WTC11 (cell line): ENCODE data around the gene ANO2. TPM values are rescaled to one million over a fixed set of nuclear protein-coding genes. Genes with fewer than 3 reads are reported as not detected.

Experiments used
- ATAC-seq: fragments of 200-7000 bp; cut with Tn5 transposase; 2 replicates; pipeline ENCODE4 v1.10.0; 2021; ENCODE audit warnings: mild to moderate bottlenecking, moderate library complexity
- CTCF ChIA-PET: fragments of 300-600 bp; sonication (Branson Sonifier 250); formaldehyde crosslinking; loops from one replicate; lab custom pipeline; 2021; ENCODE audit warnings: antibody characterized with exemption; lab: Charles Lee
- POLR2A ChIA-PET: fragments of 350-600 bp; sonication (Branson Sonifier 250); formaldehyde crosslinking; loops from one replicate; lab custom pipeline; 2021; ENCODE audit warnings: antibody characterized with exemption; lab: Charles Lee
- DNase-seq: peaks from one replicate; pipeline ENCODE4 v3.0.0; 2021; ENCODE audit warnings: low spot score
- H3K27ac Mint-ChIP-seq: 2 replicates; pipeline ENCODE4 v1.8.0; 2021; ENCODE audit warnings: mixed read lengths
- H3K27me3 Mint-ChIP-seq: 2 replicates; pipeline ENCODE4 v1.8.0; 2021; ENCODE audit warnings: low read depth, mild to moderate bottlenecking, moderate library complexity, mixed read lengths
- H3K36me3 Mint-ChIP-seq: 2 replicates; pipeline ENCODE4 v1.8.0; 2021; ENCODE audit warnings: mixed read lengths
- H3K4me1 Mint-ChIP-seq: 2 replicates; pipeline ENCODE4 v1.8.0; 2022; ENCODE audit warnings: mixed read lengths
- H3K4me3 Mint-ChIP-seq: 2 replicates; pipeline ENCODE4 v1.8.0; 2021; ENCODE audit warnings: mild to moderate bottlenecking, moderate library complexity, mixed read lengths
- H3K9me3 Mint-ChIP-seq: 2 replicates; pipeline ENCODE4 v1.8.0; 2021; ENCODE audit warnings: mixed read lengths
- ATF1 ChIP-seq: sonication (generic); formaldehyde crosslinking; IDR thresholded peaks from 2 replicates; pipeline ENCODE4 v1.8.1; 2023; ENCODE audit warnings: mild to moderate bottlenecking, moderate library complexity, missing genetic modification reagents
- ESRRA ChIP-seq: sonication (generic); formaldehyde crosslinking; IDR thresholded peaks from 2 replicates; pipeline ENCODE4 v1.8.1; 2022; ENCODE audit warnings: mild to moderate bottlenecking, missing genetic modification reagents, borderline replicate concordance
- FOXK1 ChIP-seq: sonication (generic); formaldehyde crosslinking; IDR thresholded peaks from 2 replicates; pipeline ENCODE4 v1.8.0; 2022; ENCODE audit warnings: mild to moderate bottlenecking, moderate library complexity, missing genetic modification reagents
- FOXP1 ChIP-seq: sonication (generic); formaldehyde crosslinking; IDR thresholded peaks from 2 replicates; pipeline ENCODE4 v1.8.0; 2022; ENCODE audit warnings: missing genetic modification reagents, mild to moderate bottlenecking, moderate library complexity, borderline replicate concordance
- GRHL2 ChIP-seq: fragments of 250-450 bp; sonication (Bioruptor Pico); IDR thresholded peaks from 2 replicates; pipeline ENCODE4 v1.8.0; 2022; ENCODE audit warnings: mild to moderate bottlenecking, moderate library complexity; ENCODE audit not compliant: insufficient replicate concordance, severe bottlenecking
- IRF2 ChIP-seq: sonication (generic); formaldehyde crosslinking; IDR thresholded peaks from 2 replicates; pipeline ENCODE4 v1.8.0; 2022; ENCODE audit warnings: low read depth, missing genetic modification reagents, borderline replicate concordance
- JUN ChIP-seq: sonication (generic); formaldehyde crosslinking; IDR thresholded peaks from 2 replicates; pipeline ENCODE4 v1.8.0; 2023; ENCODE audit warnings: mild to moderate bottlenecking, missing genetic modification reagents
- NR3C1 ChIP-seq: sonication (generic); formaldehyde crosslinking; conservative IDR thresholded peaks from 2 replicates; pipeline ENCODE4 v1.8.1; 2023; ENCODE audit warnings: low read depth, mild to moderate bottlenecking, missing genetic modification reagents
- OVOL2 ChIP-seq: fragments of 250-450 bp; sonication (Bioruptor Pico); IDR thresholded peaks from 2 replicates; pipeline ENCODE4 v1.9.0; 2021; ENCODE audit warnings: mild to moderate bottlenecking, borderline replicate concordance
- TEAD4 ChIP-seq: sonication (generic); formaldehyde crosslinking; IDR thresholded peaks from 2 replicates; pipeline ENCODE4 v1.8.0; 2022; ENCODE audit warnings: mild to moderate bottlenecking, missing genetic modification reagents
- ZBTB21 ChIP-seq: sonication (generic); formaldehyde crosslinking; IDR thresholded peaks from 2 replicates; pipeline ENCODE4 v1.8.1; 2023; ENCODE audit warnings: mild to moderate bottlenecking, missing genetic modification reagents, borderline replicate concordance
- ZNF232 ChIP-seq: sonication (generic); formaldehyde crosslinking; IDR thresholded peaks from 2 replicates; pipeline ENCODE4 v1.8.0; 2022; ENCODE audit warnings: mild to moderate bottlenecking, missing genetic modification reagents
- total RNA-seq: library from RNA; stranded (reverse); gene quantifications from 3 replicates; pipeline ENCODE4 v1.2.3, GENCODE V29; 2021
- TF ChIP-seq, protein P1 (sequence below): sonication (generic); formaldehyde crosslinking; IDR thresholded peaks from 2 replicates; pipeline ENCODE4 v1.8.0; 2023; ENCODE audit warnings: mild to moderate bottlenecking, missing genetic modification reagents
- TF ChIP-seq, protein P2 (sequence below): sonication (generic); formaldehyde crosslinking; IDR thresholded peaks from 2 replicates; pipeline ENCODE4 v1.8.1; 2023; ENCODE audit warnings: mild to moderate bottlenecking, missing genetic modification reagents
- TF ChIP-seq, protein P3 (sequence below): sonication (generic); formaldehyde crosslinking; IDR thresholded peaks from 2 replicates; pipeline ENCODE4 v1.8.1; 2023; ENCODE audit warnings: mild to moderate bottlenecking, missing genetic modification reagents, moderate library complexity
- TF ChIP-seq, protein P4 (sequence below): sonication (generic); formaldehyde crosslinking; IDR thresholded peaks from 2 replicates; pipeline ENCODE4 v1.8.1; 2023; ENCODE audit warnings: mild to moderate bottlenecking, missing genetic modification reagents
- TF ChIP-seq, protein P5 (sequence below): sonication (generic); formaldehyde crosslinking; conservative IDR thresholded peaks from 2 replicates; pipeline ENCODE4 v1.8.1; 2023; ENCODE audit warnings: mild to moderate bottlenecking, low read depth, missing genetic modification reagents, moderate library complexity
- TF ChIP-seq, protein P6 (sequence below): sonication (generic); formaldehyde crosslinking; conservative IDR thresholded peaks from 2 replicates; pipeline ENCODE4 v1.8.1; 2022; ENCODE audit warnings: mild to moderate bottlenecking, missing genetic modification reagents

Gene ANO2
- total RNA-seq, 1 experiment from 2014 or later = 2.8 TPM

DNA sequence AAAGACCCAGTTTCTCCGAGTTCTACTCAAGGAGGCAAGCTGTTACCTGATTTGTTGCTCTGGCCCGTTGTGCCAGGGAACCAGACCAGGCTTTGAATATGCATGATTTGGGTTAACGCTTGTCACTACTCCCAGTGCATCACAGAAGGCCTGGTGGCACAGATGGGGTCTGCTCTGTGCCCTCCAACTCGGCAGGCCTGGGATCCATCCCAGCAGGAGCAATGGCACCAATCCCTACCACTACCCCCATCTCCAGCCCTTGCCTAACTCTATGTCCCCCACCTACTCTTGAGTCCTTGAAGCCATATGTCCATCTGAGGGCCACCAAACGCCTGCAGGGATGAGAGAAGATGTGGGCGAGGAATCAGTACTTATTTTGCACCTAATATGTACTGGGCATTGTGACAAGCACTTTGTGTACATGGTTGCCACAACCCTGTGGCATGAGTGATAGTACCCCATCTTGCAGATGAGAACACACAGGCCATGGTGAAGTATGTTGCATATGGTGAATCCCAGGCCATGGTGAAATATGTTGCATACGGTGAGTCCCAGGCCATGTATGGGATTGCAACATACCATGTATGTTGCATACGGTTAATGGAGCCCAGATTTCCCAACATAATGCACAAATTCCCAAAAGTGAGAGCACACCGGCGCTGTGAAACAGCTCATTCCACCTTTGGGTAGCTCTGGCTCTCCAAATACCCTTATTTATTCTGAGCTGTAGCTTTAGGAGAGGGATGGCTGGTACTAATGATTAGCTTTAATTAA, 410.4 kb downstream of the ANO2 start (continued):
- TF ChIP-seq FOXK1 (CRISPR knock-in tag) (no peak), ZBTB21 (no peak), FOXP1 (no peak), OVOL2 (CRISPR knock-in tag) (no peak)
- TF ChIP-seq, protein P1, sequence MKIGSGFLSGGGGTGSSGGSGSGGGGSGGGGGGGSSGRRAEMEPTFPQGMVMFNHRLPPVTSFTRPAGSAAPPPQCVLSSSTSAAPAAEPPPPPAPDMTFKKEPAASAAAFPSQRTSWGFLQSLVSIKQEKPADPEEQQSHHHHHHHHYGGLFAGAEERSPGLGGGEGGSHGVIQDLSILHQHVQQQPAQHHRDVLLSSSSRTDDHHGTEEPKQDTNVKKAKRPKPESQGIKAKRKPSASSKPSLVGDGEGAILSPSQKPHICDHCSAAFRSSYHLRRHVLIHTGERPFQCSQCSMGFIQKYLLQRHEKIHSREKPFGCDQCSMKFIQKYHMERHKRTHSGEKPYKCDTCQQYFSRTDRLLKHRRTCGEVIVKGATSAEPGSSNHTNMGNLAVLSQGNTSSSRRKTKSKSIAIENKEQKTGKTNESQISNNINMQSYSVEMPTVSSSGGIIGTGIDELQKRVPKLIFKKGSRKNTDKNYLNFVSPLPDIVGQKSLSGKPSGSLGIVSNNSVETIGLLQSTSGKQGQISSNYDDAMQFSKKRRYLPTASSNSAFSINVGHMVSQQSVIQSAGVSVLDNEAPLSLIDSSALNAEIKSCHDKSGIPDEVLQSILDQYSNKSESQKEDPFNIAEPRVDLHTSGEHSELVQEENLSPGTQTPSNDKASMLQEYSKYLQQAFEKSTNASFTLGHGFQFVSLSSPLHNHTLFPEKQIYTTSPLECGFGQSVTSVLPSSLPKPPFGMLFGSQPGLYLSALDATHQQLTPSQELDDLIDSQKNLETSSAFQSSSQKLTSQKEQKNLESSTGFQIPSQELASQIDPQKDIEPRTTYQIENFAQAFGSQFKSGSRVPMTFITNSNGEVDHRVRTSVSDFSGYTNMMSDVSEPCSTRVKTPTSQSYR (CRISPR knock-in tag) = no peak
- TF ChIP-seq, all 79 proteins: peak for 0

DNA sequence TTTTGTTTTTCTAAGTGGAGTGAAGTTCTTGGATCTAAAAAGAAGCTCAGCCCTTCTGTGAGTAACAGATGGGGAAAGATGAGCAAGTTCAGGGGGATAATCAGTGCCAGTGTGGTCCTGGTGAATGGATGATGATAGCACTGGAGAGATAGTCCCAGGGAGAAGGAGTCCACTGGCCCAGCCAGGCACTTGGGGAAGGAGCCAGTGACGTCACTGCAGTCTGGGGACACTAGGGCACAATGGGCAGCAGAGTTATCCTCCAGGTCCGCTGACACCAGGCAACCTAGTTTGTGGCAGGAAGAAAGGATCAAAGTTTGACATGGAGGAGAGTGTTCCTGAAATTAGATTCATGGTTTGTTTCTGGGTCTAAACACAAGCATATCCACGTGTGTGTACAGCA, 411.7 kb downstream of the ANO2 start:
- peaks cover 18% of the 10 kb centered on the region for H3K4me1 Mint-ChIP-seq
- TF ChIP-seq ZNF232 (CRISPR knock-in tag) = no peak
- TF ChIP-seq, protein P2, sequence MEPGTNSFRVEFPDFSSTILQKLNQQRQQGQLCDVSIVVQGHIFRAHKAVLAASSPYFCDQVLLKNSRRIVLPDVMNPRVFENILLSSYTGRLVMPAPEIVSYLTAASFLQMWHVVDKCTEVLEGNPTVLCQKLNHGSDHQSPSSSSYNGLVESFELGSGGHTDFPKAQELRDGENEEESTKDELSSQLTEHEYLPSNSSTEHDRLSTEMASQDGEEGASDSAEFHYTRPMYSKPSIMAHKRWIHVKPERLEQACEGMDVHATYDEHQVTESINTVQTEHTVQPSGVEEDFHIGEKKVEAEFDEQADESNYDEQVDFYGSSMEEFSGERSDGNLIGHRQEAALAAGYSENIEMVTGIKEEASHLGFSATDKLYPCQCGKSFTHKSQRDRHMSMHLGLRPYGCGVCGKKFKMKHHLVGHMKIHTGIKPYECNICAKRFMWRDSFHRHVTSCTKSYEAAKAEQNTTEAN (CRISPR knock-in tag) = no peak
- no peak for TF ChIP-seq ATF1 (CRISPR knock-in tag)
- TF ChIP-seq JUN = no peak
- no peak overlapping the region for H3K27ac Mint-ChIP-seq
- CTCF ChIA-PET = interaction anchor here (1.4 kb wide), 1 partner anchor 212 kb away, joined by 4 read pairs; no protein-coding TSS in a partner anchor
- DNase-seq (no peak), ATAC-seq (no peak)
- H3K4me3 Mint-ChIP-seq = no peak overlapping the region
- H3K9me3 Mint-ChIP-seq = 0 out of 2 replicates have a peak, but pooled peaks cover 4% of the 10 kb centered on the region
- peaks cover 17% of the 10 kb centered on the region for H3K27me3 Mint-ChIP-seq
- no peaks in the 10 kb centered on the region for H3K36me3 Mint-ChIP-seq
- POLR2A ChIA-PET = no interaction called here

DNA sequence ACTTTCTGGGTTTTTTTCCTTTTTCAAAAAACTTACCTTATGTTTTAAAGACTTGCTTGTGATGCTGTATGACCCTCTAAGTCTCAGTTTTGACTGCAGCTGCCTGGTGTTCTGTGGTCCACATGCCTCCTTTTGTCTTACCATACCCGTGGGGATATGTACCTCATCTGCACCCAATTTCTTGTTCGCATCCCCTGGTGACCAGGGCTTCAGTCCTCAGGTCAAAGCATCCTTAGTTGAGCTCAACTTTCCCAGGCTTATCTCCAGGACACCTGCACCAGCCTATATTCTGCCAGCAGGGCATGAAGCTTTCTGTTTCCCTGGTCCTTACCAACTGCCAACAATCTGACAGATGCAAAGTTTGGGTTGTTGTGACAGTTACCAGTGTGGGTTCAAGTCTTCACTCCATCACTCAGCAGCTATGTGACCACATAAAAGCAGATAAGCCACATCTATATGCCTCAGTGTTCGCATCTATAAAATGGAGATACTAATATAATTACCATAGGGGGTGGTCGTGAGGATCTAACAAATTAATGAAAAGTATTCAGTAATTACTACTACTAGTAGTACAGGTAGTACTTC, 419.2 kb downstream of the ANO2 start:
- H3K36me3 Mint-ChIP-seq = no peaks in the 10 kb centered on the region
- ChIA-PET POLR2A (no interaction called here), CTCF (no interaction called here)
- no peak overlapping the region for H3K27ac Mint-ChIP-seq
- ATAC-seq = no peak
- no peaks in the 10 kb centered on the region for H3K4me1 Mint-ChIP-seq
- no peaks in the 10 kb centered on the region for H3K9me3 Mint-ChIP-seq
- no peaks in the 10 kb centered on the region for H3K27me3 Mint-ChIP-seq
- H3K4me3 Mint-ChIP-seq = no peak overlapping the region
- no peak for DNase-seq
- TF ChIP-seq, protein P3, sequence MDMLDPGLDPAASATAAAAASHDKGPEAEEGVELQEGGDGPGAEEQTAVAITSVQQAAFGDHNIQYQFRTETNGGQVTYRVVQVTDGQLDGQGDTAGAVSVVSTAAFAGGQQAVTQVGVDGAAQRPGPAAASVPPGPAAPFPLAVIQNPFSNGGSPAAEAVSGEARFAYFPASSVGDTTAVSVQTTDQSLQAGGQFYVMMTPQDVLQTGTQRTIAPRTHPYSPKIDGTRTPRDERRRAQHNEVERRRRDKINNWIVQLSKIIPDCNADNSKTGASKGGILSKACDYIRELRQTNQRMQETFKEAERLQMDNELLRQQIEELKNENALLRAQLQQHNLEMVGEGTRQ = no peak
- no peak for TF ChIP-seq GRHL2 (CRISPR knock-in tag)
- TF ChIP-seq, protein P4, sequence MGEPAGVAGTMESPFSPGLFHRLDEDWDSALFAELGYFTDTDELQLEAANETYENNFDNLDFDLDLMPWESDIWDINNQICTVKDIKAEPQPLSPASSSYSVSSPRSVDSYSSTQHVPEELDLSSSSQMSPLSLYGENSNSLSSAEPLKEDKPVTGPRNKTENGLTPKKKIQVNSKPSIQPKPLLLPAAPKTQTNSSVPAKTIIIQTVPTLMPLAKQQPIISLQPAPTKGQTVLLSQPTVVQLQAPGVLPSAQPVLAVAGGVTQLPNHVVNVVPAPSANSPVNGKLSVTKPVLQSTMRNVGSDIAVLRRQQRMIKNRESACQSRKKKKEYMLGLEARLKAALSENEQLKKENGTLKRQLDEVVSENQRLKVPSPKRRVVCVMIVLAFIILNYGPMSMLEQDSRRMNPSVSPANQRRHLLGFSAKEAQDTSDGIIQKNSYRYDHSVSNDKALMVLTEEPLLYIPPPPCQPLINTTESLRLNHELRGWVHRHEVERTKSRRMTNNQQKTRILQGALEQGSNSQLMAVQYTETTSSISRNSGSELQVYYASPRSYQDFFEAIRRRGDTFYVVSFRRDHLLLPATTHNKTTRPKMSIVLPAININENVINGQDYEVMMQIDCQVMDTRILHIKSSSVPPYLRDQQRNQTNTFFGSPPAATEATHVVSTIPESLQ (CRISPR knock-in tag) = no peak
- TF ChIP-seq, protein P5, sequence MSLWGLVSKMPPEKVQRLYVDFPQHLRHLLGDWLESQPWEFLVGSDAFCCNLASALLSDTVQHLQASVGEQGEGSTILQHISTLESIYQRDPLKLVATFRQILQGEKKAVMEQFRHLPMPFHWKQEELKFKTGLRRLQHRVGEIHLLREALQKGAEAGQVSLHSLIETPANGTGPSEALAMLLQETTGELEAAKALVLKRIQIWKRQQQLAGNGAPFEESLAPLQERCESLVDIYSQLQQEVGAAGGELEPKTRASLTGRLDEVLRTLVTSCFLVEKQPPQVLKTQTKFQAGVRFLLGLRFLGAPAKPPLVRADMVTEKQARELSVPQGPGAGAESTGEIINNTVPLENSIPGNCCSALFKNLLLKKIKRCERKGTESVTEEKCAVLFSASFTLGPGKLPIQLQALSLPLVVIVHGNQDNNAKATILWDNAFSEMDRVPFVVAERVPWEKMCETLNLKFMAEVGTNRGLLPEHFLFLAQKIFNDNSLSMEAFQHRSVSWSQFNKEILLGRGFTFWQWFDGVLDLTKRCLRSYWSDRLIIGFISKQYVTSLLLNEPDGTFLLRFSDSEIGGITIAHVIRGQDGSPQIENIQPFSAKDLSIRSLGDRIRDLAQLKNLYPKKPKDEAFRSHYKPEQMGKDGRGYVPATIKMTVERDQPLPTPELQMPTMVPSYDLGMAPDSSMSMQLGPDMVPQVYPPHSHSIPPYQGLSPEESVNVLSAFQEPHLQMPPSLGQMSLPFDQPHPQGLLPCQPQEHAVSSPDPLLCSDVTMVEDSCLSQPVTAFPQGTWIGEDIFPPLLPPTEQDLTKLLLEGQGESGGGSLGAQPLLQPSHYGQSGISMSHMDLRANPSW (CRISPR knock-in tag) = no peak
- TF ChIP-seq ESRRA (CRISPR knock-in tag) = no peak
- no peak for TF ChIP-seq NR3C1 (CRISPR knock-in tag)
- no peak for TF ChIP-seq TEAD4 (CRISPR knock-in tag)
- TF ChIP-seq, protein P1 (CRISPR knock-in tag) = no peak
- TF ChIP-seq IRF2 = no peak
- no peak for TF ChIP-seq ZBTB21
- TF ChIP-seq, protein P6, sequence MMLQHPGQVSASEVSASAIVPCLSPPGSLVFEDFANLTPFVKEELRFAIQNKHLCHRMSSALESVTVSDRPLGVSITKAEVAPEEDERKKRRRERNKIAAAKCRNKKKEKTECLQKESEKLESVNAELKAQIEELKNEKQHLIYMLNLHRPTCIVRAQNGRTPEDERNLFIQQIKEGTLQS (CRISPR knock-in tag) = no peak
